Gastroesophageal sphincter (tissue), 4 donors: ENCODE results near the gene RXRA. TPM values are rescaled to one million over a fixed set of nuclear protein-coding genes. Genes with fewer than 3 reads are reported as not detected.
A peak's percentile ranks its signal among the peaks of the same experiment; 100 is the strongest.

Experiments used
- ATAC-seq: fragments of 150-250 bp; one replicate; pipeline ENCODE4 v1.9.1; 2016; ENCODE audit warnings: mild to moderate bottlenecking, moderate library complexity
- H3K27ac ChIP-seq, 4 donors: fragments of 200-600 bp; sonication (generic) in 3 of 4; 1 replicate in 3 of 4; 2 replicates in 1 of 4; pipeline ENCODE4 v1.5.1; 2016 to 2019
- H3K27me3 ChIP-seq: fragments of 200-600 bp; sonication (generic); one replicate; pipeline ENCODE4 v1.5.1; 2019
- H3K36me3 ChIP-seq, 2 donors: fragments of 200-600 bp; sonication (generic); one replicate each; pipeline ENCODE4 v1.5.1; 2019; ENCODE audit warnings: control low read depth in 1 of 2
- H3K4me1 ChIP-seq, 3 donors: fragments of 200-600 bp; sonication (generic); 1 replicate in 2 of 3; 2 replicates in 1 of 3; pipeline ENCODE4 v1.5.1; 2016 to 2019; ENCODE audit warnings: control low read depth in 2 of 3
- H3K4me3 ChIP-seq, 2 donors: fragments of 200-600 bp; sonication (generic); one replicate each; pipeline ENCODE4 v1.5.1; 2019; ENCODE audit warnings: mild to moderate bottlenecking in 1 of 2, moderate library complexity in 1 of 2
- H3K9me3 ChIP-seq, 3 donors: fragments of 200-600 bp; sonication (generic); one replicate each; pipeline ENCODE4 v1.5.1; 2017 to 2019; ENCODE audit warnings: control low read depth in 2 of 3
- CTCF ChIP-seq, 4 experiments: fragments of 200-600 bp in 2 of 4; fragments of 450-650 bp in 2 of 4; sonication (generic) in 1 of 4; IDR thresholded peaks; one replicate each; pipeline ENCODE4 v1.5.1; 2017 to 2019; ENCODE audit warnings: antibody characterized with exemption in 4 of 4, mild to moderate bottlenecking in 2 of 4, moderate library complexity in 2 of 4
- EP300 ChIP-seq: sonication (generic); formaldehyde crosslinking; IDR thresholded peaks from one replicate; pipeline ENCODE4 v1.6.1; 2017; ENCODE audit warnings: antibody characterized with exemption, mild to moderate bottlenecking
- POLR2A ChIP-seq, 2 donors: fragments of 450-650 bp; IDR thresholded peaks; one replicate each; pipeline ENCODE4 v1.6.1; 2017; ENCODE audit warnings: antibody characterized with exemption in 2 of 2, mild to moderate bottlenecking in 2 of 2, moderate library complexity in 1 of 2
- POLR2AphosphoS5 ChIP-seq: sonication (generic); formaldehyde crosslinking; IDR thresholded peaks from one replicate; pipeline ENCODE4 v1.6.1; 2017; ENCODE audit warnings: antibody characterized with exemption
- WGBS, 2 donors: methylation state at CpG; one replicate each; pipeline ENCODE4 v1.1.5; 2018; ENCODE audit warnings: low coverage in 1 of 2; 5-methylcytosine and 5-hydroxymethylcytosine counted together
- total RNA-seq, 4 donors: library from RNA; depleted of rRNA; stranded (reverse); fragments of >200 nt; gene quantifications; one replicate each; pipeline ENCODE4 v1.1.0, GENCODE V29; 2016

Gene RXRA
- total RNA-seq, 4 donors from 2014 or later, result 45.1 to 78.9 (median 55.3) TPM

GRCh38 chr9:134328841-134329575, 2.8 kb downstream of the RXRA start:
- H3K27ac ChIP-seq, result peak overlapping the region; percentile 53 to 90 (median 84)
- H3K9me3 ChIP-seq, result no peaks in the 10 kb centered on the region
- H3K4me1 ChIP-seq, result peaks cover 0 to 83% (median 64%) of the 10 kb centered on the region in 3 donors
- ATAC-seq, result peak; percentile 18
- H3K36me3 ChIP-seq, result no peaks in the 10 kb centered on the region
- H3K27me3 ChIP-seq, result no peaks in the 10 kb centered on the region
- H3K4me3 ChIP-seq, result peak overlapping the region; percentile 65 to 76
- 0% methylated on average over 1 of the region's 31 CpGs; no CpG with 5 or more reads in 1 of the 2 donors for WGBS, 2 donors
- TF ChIP-seq POLR2A (IDR thresholded peaks at IDR 0.05) (no peak), CTCF (IDR thresholded peaks at IDR 0.05) (peak in 1 of 4 experiments; percentile 40)

DNA sequence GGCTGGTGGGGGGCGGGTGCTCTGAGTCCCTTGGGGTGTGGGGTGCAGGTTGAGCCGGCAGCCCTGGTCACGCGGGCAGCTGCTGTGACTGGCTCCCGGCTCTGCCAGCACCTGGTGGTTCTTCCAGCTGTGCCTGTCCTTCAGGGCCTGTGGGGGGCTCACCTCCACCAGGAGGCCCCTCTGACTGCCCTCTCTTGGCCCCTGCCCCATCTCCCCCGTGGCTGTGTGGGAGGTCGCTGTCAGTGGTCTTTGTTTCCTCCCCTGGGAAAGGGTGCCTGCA, 3.3 kb downstream of the RXRA start:
- ATAC-seq, result no peak
- peaks cover 0 to 83% (median 69%) of the 10 kb centered on the region in 3 donors for H3K4me1 ChIP-seq

GRCh38 chr9:134329886-134330285, 3.6 kb downstream of the RXRA start:
- H3K4me1 ChIP-seq, result peaks cover 0 to 83% (median 68%) of the 10 kb centered on the region in 3 donors
- TF ChIP-seq EP300 (no peak), POLR2A (IDR thresholded peaks at IDR 0.05) (no peak), POLR2AphosphoS5 (no peak), CTCF (IDR thresholded peaks at IDR 0.05) (no peak)
- no peaks in the 10 kb centered on the region for H3K27me3 ChIP-seq
- no peaks in the 10 kb centered on the region for H3K9me3 ChIP-seq
- ATAC-seq, result no peak
- peak overlapping the region in 3 of 4 donors; percentile 84 to 90 (median 84) for H3K27ac ChIP-seq
- H3K36me3 ChIP-seq, result no peaks in the 10 kb centered on the region
- peak overlapping the region; percentile 65 to 76 for H3K4me3 ChIP-seq
- WGBS, 2 donors, result 40% methylated on average over 1 of the region's 5 CpGs; no CpG with 5 or more reads in 1 of the 2 donors

More for the DNA sequence above, 3.3 kb downstream of the RXRA start:
- H3K27ac ChIP-seq, result peak overlapping the region in 3 of 4 donors; percentile 84 to 90 (median 84)
- H3K4me3 ChIP-seq, result peak overlapping the region; percentile 65 to 76
- H3K27me3 ChIP-seq, result no peaks in the 10 kb centered on the region
- WGBS, 2 donors, result no CpG with 5 or more reads among the region's 7 CpGs
- no peaks in the 10 kb centered on the region for H3K36me3 ChIP-seq
- TF ChIP-seq EP300 (no peak), POLR2AphosphoS5 (no peak), CTCF (IDR thresholded peaks at IDR 0.05) (no peak), POLR2A (IDR thresholded peaks at IDR 0.05) (no peak)
- no peaks in the 10 kb centered on the region for H3K9me3 ChIP-seq

- ATAC-seq, result no peak
- Histone ChIP-seq H3K9me3 (no peaks in the 10 kb centered on the region), H3K27me3 (no peaks in the 10 kb centered on the region), H3K27ac (peak overlapping the region in 1 of 4 donors; percentile 41), H3K4me3 (no peak overlapping the region), H3K36me3 (no peaks in the 10 kb centered on the region), H3K4me1 (peaks cover 0 to 85% (median 67%) of the 10 kb centered on the region in 3 donors)
- TF ChIP-seq EP300 (no peak), POLR2A (IDR thresholded peaks at IDR 0.05) (no peak), POLR2AphosphoS5 (no peak), CTCF (IDR thresholded peaks at IDR 0.05) (no peak)
- 60% methylated on average over 1 of the region's 3 CpGs; no CpG with 5 or more reads in 1 of the 2 donors for WGBS, 2 donors
These were observed 4.3 kb downstream of the RXRA start for GRCh38 chr9:134330590-134330989.
